ENCODE measurements around the gene LRRN2. TPM values are rescaled to one million over a fixed set of nuclear protein-coding genes. Genes with fewer than 3 reads are reported as not detected.

The LRRN2 gene
- polyA plus RNA-seq, 1 of the 3 experiments (the other 2 are of a cell fraction), result not detected

- CTCF ChIA-PET, result interaction anchor here (0.7 to 4.0 kb wide), 22 partner anchors 9 to 317 kb away, joined by 3 to 30 read pairs (median 4); partner anchors contain the start of gene LRRN2
- H3K4me1 ChIP-seq (ENCODE audit: control insufficient read depth in 1 of 2, insufficient read depth in 2 of 2, low read depth in 1 of 2, low read length in 1 of 2), result peaks cover 0 to 16% of the 10 kb centered on the region in 2 experiments; a peak in 1 of 4 replicates
- H3F3A ChIP-seq (replicated peaks; ENCODE audit: insufficient read depth), result no peaks in the 10 kb centered on the region
- H2AFZ ChIP-seq (ENCODE audit: low read depth), result no peak overlapping the region
- no peak overlapping the region for H3K9ac ChIP-seq
- POLR2A ChIA-PET, result interaction anchor here (0.6 to 1.0 kb wide), 3 partner anchors 8 to 130 kb away, joined by 3 read pairs; no protein-coding TSS in a partner anchor
- no peak overlapping the region for H3K4me3 ChIP-seq (ENCODE audit: low read depth in 2 of 2, low read length in 1 of 2)
- TF ChIP-seq SMC3 (IDR thresholded peaks at IDR 0.05; ENCODE audit: low read depth, low read length) (0 out of 2 replicates have a peak, but pooled peaks have one; percentile 9), RAD21 (IDR thresholded peaks at IDR 0.05; ENCODE audit: low read length) (peak; percentile 26), RFX5 (IDR thresholded peaks at IDR 0.05; ENCODE audit: low read length) (no peak)
- H3K27ac ChIP-seq (ENCODE audit: low read depth in 2 of 2, low read length in 1 of 2), result no peak overlapping the region
- no peaks in the 10 kb centered on the region for H3K79me2 ChIP-seq (ENCODE audit: insufficient read depth)
- H3K4me2 ChIP-seq, result no peak overlapping the region
- H3K9me3 ChIP-seq, result no peaks in the 10 kb centered on the region
- H3K9me2 ChIP-seq, result no peaks in the 10 kb centered on the region
- H3K27me3 ChIP-seq (ENCODE audit: insufficient read depth), result no peaks in the 10 kb centered on the region
- peak; percentile 72 for DNase-seq
- H4K20me1 ChIP-seq (ENCODE audit: insufficient read depth), result no peaks in the 10 kb centered on the region
- 57% methylated on average over 3 of the region's 3 CpGs for WGBS (ENCODE audit: low lambda C conversion rate)
- H3K36me3 ChIP-seq (replicated peaks in 1 of 2; ENCODE audit: control insufficient read depth in 1 of 2, insufficient read depth in 2 of 2, low read length in 1 of 2), result no peaks in the 10 kb centered on the region
These were observed 61.6 kb downstream of the LRRN2 start for GRCh38 chr1:204623894-204624361.

- POLR2A ChIA-PET, result interaction anchor here (0.8 to 1.0 kb wide), 2 partner anchors 8 to 14 kb away, joined by 3 read pairs; no protein-coding TSS in a partner anchor
These were observed 62.1 kb downstream of the LRRN2 start for GRCh38 chr1:204623365-204623893.

More at GRCh38 chr1:204623365-204623893, 62.1 kb downstream of the LRRN2 start:
- Histone ChIP-seq H4K20me1 (ENCODE audit: insufficient read depth) (no peaks in the 10 kb centered on the region), H3K36me3 (replicated peaks in 1 of 2; ENCODE audit: control insufficient read depth in 1 of 2, insufficient read depth in 2 of 2, low read length in 1 of 2) (no peaks in the 10 kb centered on the region), H3K4me3 (ENCODE audit: low read depth in 2 of 2, low read length in 1 of 2) (no peak overlapping the region), H3K79me2 (ENCODE audit: insufficient read depth) (no peaks in the 10 kb centered on the region), H3K27ac (ENCODE audit: low read depth in 2 of 2, low read length in 1 of 2) (no peak overlapping the region), H3K9ac (no peak overlapping the region), H3F3A (replicated peaks; ENCODE audit: insufficient read depth) (no peaks in the 10 kb centered on the region), H3K9me3 (no peaks in the 10 kb centered on the region), H3K4me2 (no peak overlapping the region), H3K4me1 (ENCODE audit: control insufficient read depth in 1 of 2, insufficient read depth in 2 of 2, low read depth in 1 of 2, low read length in 1 of 2) (peaks cover 0 to 16% of the 10 kb centered on the region in 2 experiments; a peak in 1 of 4 replicates), H3K9me2 (no peaks in the 10 kb centered on the region), H2AFZ (ENCODE audit: low read depth) (no peak overlapping the region), H3K27me3 (ENCODE audit: insufficient read depth) (no peaks in the 10 kb centered on the region)
- no peak for TF ChIP-seq ZBTB33 (IDR thresholded peaks at IDR 0.05; ENCODE audit: borderline replicate concordance, low read depth)
- no peak for TF ChIP-seq ELF1 (IDR thresholded peaks at IDR 0.05)
- no peak for TF ChIP-seq NRF1 (IDR thresholded peaks at IDR 0.05; ENCODE audit: low read depth, low read length)
- 0 out of 2 replicates have a peak, but pooled peaks have one; percentile 13 for TF ChIP-seq NFIC (IDR thresholded peaks at IDR 0.05; ENCODE audit: borderline replicate concordance)
- TF ChIP-seq USF2 (IDR thresholded peaks at IDR 0.05; ENCODE audit: borderline replicate concordance, low read depth, low read length), result no peak
- TF ChIP-seq CTCF (IDR thresholded peaks at IDR 0.05), result no peak
- TF ChIP-seq RFX5 (IDR thresholded peaks at IDR 0.05; ENCODE audit: low read length), result no peak
- TF ChIP-seq, protein P1, sequence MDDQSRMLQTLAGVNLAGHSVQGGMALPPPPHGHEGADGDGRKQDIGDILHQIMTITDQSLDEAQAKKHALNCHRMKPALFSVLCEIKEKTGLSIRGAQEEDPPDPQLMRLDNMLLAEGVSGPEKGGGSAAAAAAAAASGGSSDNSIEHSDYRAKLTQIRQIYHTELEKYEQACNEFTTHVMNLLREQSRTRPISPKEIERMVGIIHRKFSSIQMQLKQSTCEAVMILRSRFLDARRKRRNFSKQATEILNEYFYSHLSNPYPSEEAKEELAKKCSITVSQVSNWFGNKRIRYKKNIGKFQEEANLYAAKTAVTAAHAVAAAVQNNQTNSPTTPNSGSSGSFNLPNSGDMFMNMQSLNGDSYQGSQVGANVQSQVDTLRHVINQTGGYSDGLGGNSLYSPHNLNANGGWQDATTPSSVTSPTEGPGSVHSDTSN (IDR thresholded peaks at IDR 0.05), result no peak
- peak; percentile 64 for TF ChIP-seq GATA2 (CRISPR knock-in tag; IDR thresholded peaks at IDR 0.05)
- TF ChIP-seq USF1 (IDR thresholded peaks at IDR 0.05; ENCODE audit: borderline replicate concordance, low read depth), result no peak
- peak; percentile 28; the same call in 1 of the 2 replicates for TF ChIP-seq MXI1 (IDR thresholded peaks at IDR 0.05; ENCODE audit: low read depth, low read length)
- TF ChIP-seq MEF2A (IDR thresholded peaks at IDR 0.05; ENCODE audit: borderline replicate concordance, low read depth), result no peak
- TF ChIP-seq EP300 (IDR thresholded peaks at IDR 0.05; ENCODE audit: borderline replicate concordance in 1 of 2, low read depth in 1 of 2, low read length in 1 of 2), result no peak
- no peak for TF ChIP-seq RAD21 (IDR thresholded peaks at IDR 0.05; ENCODE audit: low read length)
- TF ChIP-seq TEAD4 (IDR thresholded peaks at IDR 0.05; ENCODE audit: borderline replicate concordance, insufficient read depth), result no peak
- 54% methylated on average over 4 of the region's 8 CpGs for WGBS (ENCODE audit: low lambda C conversion rate)
- DNase-seq, result peak; percentile 40
- CTCF ChIA-PET, result interaction anchor here (0.7 to 4.0 kb wide), 23 partner anchors 9 to 318 kb away, joined by 3 to 30 read pairs (median 4); partner anchors contain the start of gene LRRN2
